ENCODE measurements around the gene PWWP2B. TPM values are rescaled to one million over a fixed set of nuclear protein-coding genes. Genes with fewer than 3 reads are reported as not detected.
A peak's percentile ranks its signal among the peaks of the same experiment; 100 is the strongest.

PWWP2B gene
- total and polyA plus RNA-seq, 2 of the 13 experiments (the other 11 are each of a cell fraction or from before 2014, with no cell fraction given) = 2.3 to 4.7 TPM

DNA sequence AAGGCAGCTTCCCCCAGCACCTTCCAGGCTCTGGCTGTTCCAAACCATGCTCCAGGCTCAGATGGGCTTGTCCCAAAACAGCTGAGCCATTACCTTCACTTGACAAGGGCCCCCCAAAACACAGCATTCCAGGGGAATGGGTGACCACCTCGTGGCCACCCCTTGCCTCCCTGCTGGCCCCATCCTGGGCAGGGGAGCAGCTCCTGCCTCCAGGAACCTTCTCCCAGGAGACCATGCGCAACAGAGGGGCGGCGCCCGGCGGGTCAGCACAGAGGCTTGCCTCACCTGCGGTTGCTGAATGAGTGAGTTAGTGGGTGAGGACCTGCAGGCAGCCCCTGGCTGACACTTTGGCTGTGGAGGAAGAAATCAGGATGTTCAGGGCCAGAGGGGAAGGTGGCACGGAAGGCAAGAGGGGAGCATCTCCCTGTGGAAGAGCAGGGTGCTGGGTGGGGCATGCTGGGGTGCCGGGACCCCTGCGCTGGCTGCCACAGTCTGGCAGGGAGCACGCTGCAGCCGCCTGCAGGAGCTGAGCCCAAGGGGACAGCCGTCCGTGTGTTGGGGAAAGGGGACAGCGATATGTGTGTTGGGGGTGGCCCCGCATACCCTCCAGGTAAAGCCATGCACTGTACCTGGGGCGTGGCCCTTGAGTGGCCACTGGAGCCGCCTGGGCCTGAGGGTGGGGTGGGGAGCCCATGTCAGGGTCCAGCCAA lies 54.7 kb downstream of the PWWP2B start (continued):
- TF ChIP-seq, protein P1, sequence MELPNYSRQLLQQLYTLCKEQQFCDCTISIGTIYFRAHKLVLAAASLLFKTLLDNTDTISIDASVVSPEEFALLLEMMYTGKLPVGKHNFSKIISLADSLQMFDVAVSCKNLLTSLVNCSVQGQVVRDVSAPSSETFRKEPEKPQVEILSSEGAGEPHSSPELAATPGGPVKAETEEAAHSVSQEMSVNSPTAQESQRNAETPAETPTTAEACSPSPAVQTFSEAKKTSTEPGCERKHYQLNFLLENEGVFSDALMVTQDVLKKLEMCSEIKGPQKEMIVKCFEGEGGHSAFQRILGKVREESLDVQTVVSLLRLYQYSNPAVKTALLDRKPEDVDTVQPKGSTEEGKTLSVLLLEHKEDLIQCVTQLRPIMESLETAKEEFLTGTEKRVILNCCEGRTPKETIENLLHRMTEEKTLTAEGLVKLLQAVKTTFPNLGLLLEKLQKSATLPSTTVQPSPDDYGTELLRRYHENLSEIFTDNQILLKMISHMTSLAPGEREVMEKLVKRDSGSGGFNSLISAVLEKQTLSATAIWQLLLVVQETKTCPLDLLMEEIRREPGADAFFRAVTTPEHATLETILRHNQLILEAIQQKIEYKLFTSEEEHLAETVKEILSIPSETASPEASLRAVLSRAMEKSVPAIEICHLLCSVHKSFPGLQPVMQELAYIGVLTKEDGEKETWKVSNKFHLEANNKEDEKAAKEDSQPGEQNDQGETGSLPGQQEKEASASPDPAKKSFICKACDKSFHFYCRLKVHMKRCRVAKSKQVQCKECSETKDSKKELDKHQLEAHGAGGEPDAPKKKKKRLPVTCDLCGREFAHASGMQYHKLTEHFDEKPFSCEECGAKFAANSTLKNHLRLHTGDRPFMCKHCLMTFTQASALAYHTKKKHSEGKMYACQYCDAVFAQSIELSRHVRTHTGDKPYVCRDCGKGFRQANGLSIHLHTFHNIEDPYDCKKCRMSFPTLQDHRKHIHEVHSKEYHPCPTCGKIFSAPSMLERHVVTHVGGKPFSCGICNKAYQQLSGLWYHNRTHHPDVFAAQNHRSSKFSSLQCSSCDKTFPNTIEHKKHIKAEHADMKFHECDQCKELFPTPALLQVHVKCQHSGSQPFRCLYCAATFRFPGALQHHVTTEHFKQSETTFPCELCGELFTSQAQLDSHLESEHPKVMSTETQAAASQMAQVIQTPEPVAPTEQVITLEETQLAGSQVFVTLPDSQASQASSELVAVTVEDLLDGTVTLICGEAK (IDR thresholded peaks at IDR 0.05) = no peak
- TF ChIP-seq, protein P1 (CRISPR knock-in tag; IDR thresholded peaks at IDR 0.05) = 0 out of 2 replicates have a peak, but pooled peaks have one; percentile 12
- TF ChIP-seq, protein P2, sequence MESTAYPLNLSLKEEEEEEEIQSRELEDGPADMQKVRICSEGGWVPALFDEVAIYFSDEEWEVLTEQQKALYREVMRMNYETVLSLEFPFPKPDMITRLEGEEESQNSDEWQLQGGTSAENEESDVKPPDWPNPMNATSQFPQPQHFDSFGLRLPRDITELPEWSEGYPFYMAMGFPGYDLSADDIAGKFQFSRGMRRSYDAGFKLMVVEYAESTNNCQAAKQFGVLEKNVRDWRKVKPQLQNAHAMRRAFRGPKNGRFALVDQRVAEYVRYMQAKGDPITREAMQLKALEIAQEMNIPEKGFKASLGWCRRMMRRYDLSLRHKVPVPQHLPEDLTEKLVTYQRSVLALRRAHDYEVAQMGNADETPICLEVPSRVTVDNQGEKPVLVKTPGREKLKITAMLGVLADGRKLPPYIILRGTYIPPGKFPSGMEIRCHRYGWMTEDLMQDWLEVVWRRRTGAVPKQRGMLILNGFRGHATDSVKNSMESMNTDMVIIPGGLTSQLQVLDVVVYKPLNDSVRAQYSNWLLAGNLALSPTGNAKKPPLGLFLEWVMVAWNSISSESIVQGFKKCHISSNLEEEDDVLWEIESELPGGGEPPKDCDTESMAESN (CRISPR knock-in tag; conservative IDR thresholded peaks at IDR 0.05) = 0 out of 2 replicates have a peak, but pooled peaks have one; percentile 24
- TF ChIP-seq, protein P3, sequence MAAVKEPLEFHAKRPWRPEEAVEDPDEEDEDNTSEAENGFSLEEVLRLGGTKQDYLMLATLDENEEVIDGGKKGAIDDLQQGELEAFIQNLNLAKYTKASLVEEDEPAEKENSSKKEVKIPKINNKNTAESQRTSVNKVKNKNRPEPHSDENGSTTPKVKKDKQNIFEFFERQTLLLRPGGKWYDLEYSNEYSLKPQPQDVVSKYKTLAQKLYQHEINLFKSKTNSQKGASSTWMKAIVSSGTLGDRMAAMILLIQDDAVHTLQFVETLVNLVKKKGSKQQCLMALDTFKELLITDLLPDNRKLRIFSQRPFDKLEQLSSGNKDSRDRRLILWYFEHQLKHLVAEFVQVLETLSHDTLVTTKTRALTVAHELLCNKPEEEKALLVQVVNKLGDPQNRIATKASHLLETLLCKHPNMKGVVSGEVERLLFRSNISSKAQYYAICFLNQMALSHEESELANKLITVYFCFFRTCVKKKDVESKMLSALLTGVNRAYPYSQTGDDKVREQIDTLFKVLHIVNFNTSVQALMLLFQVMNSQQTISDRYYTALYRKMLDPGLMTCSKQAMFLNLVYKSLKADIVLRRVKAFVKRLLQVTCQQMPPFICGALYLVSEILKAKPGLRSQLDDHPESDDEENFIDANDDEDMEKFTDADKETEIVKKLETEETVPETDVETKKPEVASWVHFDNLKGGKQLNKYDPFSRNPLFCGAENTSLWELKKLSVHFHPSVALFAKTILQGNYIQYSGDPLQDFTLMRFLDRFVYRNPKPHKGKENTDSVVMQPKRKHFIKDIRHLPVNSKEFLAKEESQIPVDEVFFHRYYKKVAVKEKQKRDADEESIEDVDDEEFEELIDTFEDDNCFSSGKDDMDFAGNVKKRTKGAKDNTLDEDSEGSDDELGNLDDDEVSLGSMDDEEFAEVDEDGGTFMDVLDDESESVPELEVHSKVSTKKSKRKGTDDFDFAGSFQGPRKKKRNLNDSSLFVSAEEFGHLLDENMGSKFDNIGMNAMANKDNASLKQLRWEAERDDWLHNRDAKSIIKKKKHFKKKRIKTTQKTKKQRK (IDR thresholded peaks at IDR 0.05; ENCODE audit: low read length) = no peak
